Measurements from ENCODE around the gene GIT2. TPM values are rescaled to one million over a fixed set of nuclear protein-coding genes. Genes with fewer than 3 reads are reported as not detected.

GIT2 gene
- total RNA-seq, 2 experiments from 2014 or later: 50.2 to 58.2 TPM

DNA sequence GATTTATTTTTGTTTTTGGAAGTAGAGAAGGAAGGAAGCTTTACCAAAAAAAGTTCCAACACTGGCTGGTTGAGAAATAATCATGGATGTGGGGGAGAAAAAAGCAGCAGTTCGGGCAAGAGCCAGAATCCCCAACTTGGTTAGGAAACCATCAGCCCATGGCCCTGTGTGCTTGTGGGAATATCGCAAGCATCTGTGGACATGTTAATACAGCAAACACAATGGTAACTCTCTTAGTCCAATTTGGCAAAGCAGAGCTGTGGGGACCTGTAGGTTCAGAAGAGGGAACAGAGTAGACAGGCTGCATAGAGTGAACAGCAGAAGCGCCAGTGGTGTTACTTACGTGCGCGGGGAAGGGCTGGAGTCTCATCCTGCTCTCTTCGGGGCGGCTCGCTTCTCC, 49.3 kb downstream of the GIT2 start:
- ChIA-PET CTCF (no interaction called here), POLR2A (no interaction called here)
- no peaks in the 10 kb centered on the region for H3K9me3 Mint-ChIP-seq (ENCODE audit: low read depth)
- H3K27me3 Mint-ChIP-seq: no peaks in the 10 kb centered on the region
- ATAC-seq (no peak), DNase-seq (no peak)
- H3K4me3 Mint-ChIP-seq: no peak overlapping the region
- intact Hi-C loops (cut with DNase I, micrococcal nuclease): no loop called here
- peaks cover 28% of the 10 kb centered on the region for H3K4me1 Mint-ChIP-seq
- peak overlapping the region; percentile 77 for H3K27ac Mint-ChIP-seq
- H3K36me3 Mint-ChIP-seq (ENCODE audit: low read depth): peaks cover 40% of the 10 kb centered on the region

- H3K36me3 Mint-ChIP-seq (ENCODE audit: low read depth): peaks cover 38% of the 10 kb centered on the region
- H3K4me3 Mint-ChIP-seq: no peak overlapping the region
- peak; percentile 44 for ATAC-seq
- no peaks in the 10 kb centered on the region for H3K27me3 Mint-ChIP-seq
- intact Hi-C loops (cut with DNase I, micrococcal nuclease): no loop called here
- H3K27ac Mint-ChIP-seq: peak overlapping the region; percentile 70
- ChIA-PET POLR2A (no interaction called here), CTCF (no interaction called here)
- no peak for DNase-seq
- H3K9me3 Mint-ChIP-seq (ENCODE audit: low read depth): no peaks in the 10 kb centered on the region
- peaks cover 28% of the 10 kb centered on the region for H3K4me1 Mint-ChIP-seq
Measured at GRCh38 chr12:109946505-109946904, 49.7 kb downstream of the GIT2 start.

- Mint-ChIP-seq H3K27ac (peak overlapping the region; percentile 14), H3K9me3 (ENCODE audit: low read depth) (no peaks in the 10 kb centered on the region), H3K4me1 (peaks cover 28% of the 10 kb centered on the region), H3K4me3 (no peak overlapping the region), H3K36me3 (ENCODE audit: low read depth) (peaks cover 30% of the 10 kb centered on the region), H3K27me3 (no peaks in the 10 kb centered on the region)
- DNase-seq (no peak), ATAC-seq (peak; percentile 49)
- intact Hi-C loops (cut with DNase I, micrococcal nuclease): no loop called here
- CTCF ChIA-PET: interaction anchor here (1.0 to 1.2 kb wide), 2 partner anchors 11 to 92 kb away, joined by 5 to 7 read pairs; no protein-coding TSS in a partner anchor
- POLR2A ChIA-PET: no interaction called here
Measured at GRCh38 chr12:109944561-109945359, 51.4 kb downstream of the GIT2 start.

DNA sequence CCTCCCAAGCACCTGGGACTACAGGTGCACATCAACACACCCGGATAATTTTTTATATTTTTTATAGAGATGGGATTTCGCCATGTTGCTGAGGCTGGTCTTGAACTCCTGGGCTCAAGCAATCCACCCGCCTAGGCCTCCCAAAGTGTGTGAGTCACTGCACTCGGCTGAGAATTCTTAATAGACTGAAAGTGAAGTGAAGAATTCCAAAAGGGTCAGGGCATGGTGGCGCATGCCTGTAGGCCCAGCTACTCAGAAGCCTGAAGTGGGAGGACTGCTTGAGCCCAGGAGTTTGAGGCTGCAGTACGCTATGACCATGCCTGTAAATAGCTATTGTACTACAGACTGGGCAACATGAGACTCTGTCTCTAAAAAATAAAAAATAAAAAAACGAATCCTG, 52.4 kb downstream of the GIT2 start:
- no peaks in the 10 kb centered on the region for H3K9me3 Mint-ChIP-seq (ENCODE audit: low read depth)

DNA sequence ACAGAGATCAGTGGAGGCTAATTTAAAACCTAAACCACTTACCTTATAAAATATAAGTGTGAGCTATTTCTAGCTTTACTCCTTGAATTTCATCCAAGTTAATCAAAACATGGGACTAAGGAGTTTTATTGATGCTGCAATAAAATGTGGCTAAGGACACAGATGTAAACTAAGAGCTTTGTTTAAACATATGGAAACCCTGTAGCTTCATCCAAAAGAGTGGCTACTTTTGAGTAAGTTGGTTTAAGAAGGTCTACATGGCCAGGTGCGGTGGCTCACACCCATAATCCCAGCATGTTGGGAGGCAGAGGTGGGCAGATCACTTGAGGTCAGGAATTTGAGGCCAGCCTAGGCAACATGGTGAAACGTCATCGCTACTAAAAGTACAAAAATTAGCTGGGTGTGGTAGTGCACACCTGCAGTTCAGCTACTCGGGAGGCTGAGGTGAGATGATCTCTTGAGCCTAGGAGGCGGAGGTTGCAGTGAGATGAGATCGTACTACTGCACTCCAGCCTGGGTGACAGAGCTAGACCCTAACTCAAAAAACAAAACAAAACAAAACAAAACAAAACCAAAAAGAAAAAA, 55.7 kb downstream of the GIT2 start:
- Mint-ChIP-seq H3K27ac (no peak overlapping the region), H3K4me3 (no peak overlapping the region), H3K9me3 (ENCODE audit: low read depth) (no peaks in the 10 kb centered on the region), H3K36me3 (ENCODE audit: low read depth) (peaks cover 26% of the 10 kb centered on the region), H3K4me1 (peaks cover 4% of the 10 kb centered on the region), H3K27me3 (no peaks in the 10 kb centered on the region)
- POLR2A ChIA-PET: no interaction called here
- CTCF ChIA-PET: interaction anchor here (1.0 to 3.2 kb wide), 4 partner anchors 12 to 135 kb away, joined by 3 to 9 read pairs (median 3); no protein-coding TSS in a partner anchor
- no peak for ATAC-seq
- no peak for DNase-seq
- intact Hi-C loops (cut with DNase I, micrococcal nuclease): no loop called here

More for the DNA sequence above, 52.4 kb downstream of the GIT2 start:
- Mint-ChIP-seq H3K4me3 (no peak overlapping the region), H3K36me3 (ENCODE audit: low read depth) (peaks cover 31% of the 10 kb centered on the region), H3K4me1 (peaks cover 28% of the 10 kb centered on the region), H3K27me3 (no peaks in the 10 kb centered on the region), H3K27ac (no peak overlapping the region)
- ChIA-PET POLR2A (no interaction called here), CTCF (no interaction called here)
- intact Hi-C loops (cut with DNase I, micrococcal nuclease): no loop called here
- ATAC-seq (no peak), DNase-seq (no peak)

GRCh38 chr12:109939504-109939903, 56.7 kb downstream of the GIT2 start:
- Mint-ChIP-seq H3K27ac (no peak overlapping the region), H3K4me3 (no peak overlapping the region), H3K4me1 (no peaks in the 10 kb centered on the region), H3K36me3 (ENCODE audit: low read depth) (peaks cover 21% of the 10 kb centered on the region), H3K9me3 (ENCODE audit: low read depth) (no peaks in the 10 kb centered on the region), H3K27me3 (no peaks in the 10 kb centered on the region)
- ChIA-PET POLR2A (no interaction called here), CTCF (interaction anchor here (0.8 to 1.0 kb wide), 2 partner anchors 19 to 24 kb away, joined by 3 to 4 read pairs; no protein-coding TSS in a partner anchor)
- intact Hi-C loops (cut with DNase I, micrococcal nuclease): no loop called here
- ATAC-seq (no peak), DNase-seq (no peak)

GRCh38 chr12:109938947-109939346, 57.2 kb downstream of the GIT2 start:
- Mint-ChIP-seq H3K36me3 (ENCODE audit: low read depth) (peaks cover 24% of the 10 kb centered on the region), H3K27ac (no peak overlapping the region), H3K4me1 (no peaks in the 10 kb centered on the region), H3K9me3 (ENCODE audit: low read depth) (no peaks in the 10 kb centered on the region), H3K27me3 (no peaks in the 10 kb centered on the region), H3K4me3 (no peak overlapping the region)
- CTCF ChIA-PET: interaction anchor here (0.6 kb wide), 1 partner anchor 992 kb away, joined by 3 read pairs; no protein-coding TSS in a partner anchor
- POLR2A ChIA-PET: no interaction called here
- DNase-seq: no peak
- intact Hi-C loops (cut with DNase I, micrococcal nuclease): no loop called here
- no peak for ATAC-seq

DNA sequence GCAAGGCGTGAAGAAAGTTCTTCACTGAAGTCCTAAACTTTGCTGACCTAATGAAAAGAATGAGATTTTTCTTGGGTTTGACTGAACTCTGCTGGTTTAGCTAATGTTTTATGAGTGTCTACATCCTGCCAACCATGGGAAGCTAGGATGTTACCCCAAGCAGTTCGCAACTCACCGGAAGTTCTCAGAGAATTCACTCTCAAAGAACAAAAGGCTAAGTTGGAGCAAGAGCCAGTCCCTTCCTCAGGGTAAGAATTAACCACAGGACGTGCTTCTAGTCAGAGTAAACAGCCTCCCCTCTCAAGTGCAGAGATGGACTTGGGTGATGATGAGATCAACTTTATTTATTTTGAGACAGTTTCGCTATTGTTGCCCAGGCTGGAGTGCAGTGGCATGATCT, 58.8 kb downstream of the GIT2 start:
- ChIA-PET CTCF (no interaction called here), POLR2A (no interaction called here)
- H3K27me3 Mint-ChIP-seq: no peaks in the 10 kb centered on the region
- DNase-seq (no peak), ATAC-seq (no peak)
- H3K36me3 Mint-ChIP-seq (ENCODE audit: low read depth): peaks cover 36% of the 10 kb centered on the region
- H3K4me1 Mint-ChIP-seq: no peaks in the 10 kb centered on the region
- H3K27ac Mint-ChIP-seq: no peak overlapping the region
- intact Hi-C loops (cut with DNase I, micrococcal nuclease): no loop called here
- no peaks in the 10 kb centered on the region for H3K9me3 Mint-ChIP-seq (ENCODE audit: low read depth)
- H3K4me3 Mint-ChIP-seq: no peak overlapping the region

DNA sequence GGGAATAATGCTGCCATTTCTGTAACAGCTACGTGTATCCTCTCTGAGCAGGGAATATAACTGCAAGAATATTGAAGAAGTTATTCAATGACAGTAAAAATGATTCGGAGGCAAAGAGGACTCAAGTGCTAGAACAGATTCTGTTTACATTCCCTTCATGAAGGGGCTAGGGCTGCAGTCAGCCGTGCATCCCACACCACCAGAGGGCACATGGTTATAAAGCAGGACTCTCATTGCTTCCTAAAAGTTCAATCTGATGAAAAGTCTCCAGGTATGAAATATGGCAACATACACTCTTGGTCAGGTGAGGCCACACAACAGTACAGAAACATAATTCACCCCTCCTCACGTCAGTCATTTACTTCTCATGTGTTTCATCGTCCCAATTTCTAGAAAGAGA, 62.1 kb downstream of the GIT2 start:
- DNase-seq: peak; percentile 59
- ChIA-PET CTCF (interaction anchor here (0.6 to 1.5 kb wide), 4 partner anchors 10 to 887 kb away, joined by 3 to 5 read pairs (median 4); no protein-coding TSS in a partner anchor), POLR2A (no interaction called here)
- peak overlapping the region; percentile 67 for H3K27ac Mint-ChIP-seq
- intact Hi-C loops (cut with DNase I, micrococcal nuclease): loop anchor here in 1 of 2 experiments (2.0 kb wide), 1 partner anchor 81 kb away; no protein-coding TSS in a partner anchor
- ATAC-seq: peak; percentile 58
- peaks cover 43% of the 10 kb centered on the region for H3K36me3 Mint-ChIP-seq (ENCODE audit: low read depth)
- H3K4me3 Mint-ChIP-seq: no peak overlapping the region
- H3K9me3 Mint-ChIP-seq (ENCODE audit: low read depth): no peaks in the 10 kb centered on the region
- H3K4me1 Mint-ChIP-seq: no peaks in the 10 kb centered on the region
- no peaks in the 10 kb centered on the region for H3K27me3 Mint-ChIP-seq

DNA sequence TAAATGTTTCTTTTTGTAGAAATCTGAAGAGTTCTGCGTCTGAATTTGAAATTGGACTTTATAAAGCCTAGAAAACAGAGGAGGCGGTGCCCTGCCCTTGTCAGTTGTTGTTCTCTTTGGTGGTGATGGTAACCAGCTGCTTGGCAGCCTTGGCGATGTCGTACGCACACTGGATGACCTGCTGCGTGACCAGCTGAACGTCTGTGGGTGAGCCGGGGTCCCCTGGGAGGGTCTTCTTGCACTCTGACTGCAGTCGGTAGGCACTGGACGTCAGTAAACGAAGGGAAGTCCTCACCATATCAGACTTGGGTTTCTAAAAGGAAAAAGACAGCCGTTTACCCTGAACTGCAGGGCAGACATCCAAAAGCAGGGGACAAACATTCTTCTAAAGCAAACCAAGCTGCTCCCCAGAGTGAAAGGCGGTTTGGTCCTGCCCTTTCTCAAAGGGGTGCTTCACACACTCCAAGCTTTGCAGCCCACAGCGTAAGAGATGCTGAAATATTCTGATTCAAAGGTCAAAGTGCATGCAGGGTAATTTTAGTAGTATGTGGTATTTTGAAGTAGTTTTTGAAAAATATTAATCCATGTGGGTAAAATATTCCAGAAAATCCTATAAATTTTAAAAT, 63.2 kb downstream of the GIT2 start:
- ATAC-seq (no peak), DNase-seq (no peak)
- H3K27ac Mint-ChIP-seq: no peak overlapping the region
- peaks cover 36% of the 10 kb centered on the region for H3K36me3 Mint-ChIP-seq (ENCODE audit: low read depth)
- H3K4me3 Mint-ChIP-seq: no peak overlapping the region
- H3K4me1 Mint-ChIP-seq: no peaks in the 10 kb centered on the region
- H3K27me3 Mint-ChIP-seq: no peaks in the 10 kb centered on the region
- POLR2A ChIA-PET: no interaction called here
- CTCF ChIA-PET: interaction anchor here (0.8 to 1.5 kb wide), 3 partner anchors 12 to 32 kb away, joined by 3 to 5 read pairs (median 5); no protein-coding TSS in a partner anchor
- intact Hi-C loops (cut with DNase I, micrococcal nuclease): no loop called here
- no peaks in the 10 kb centered on the region for H3K9me3 Mint-ChIP-seq (ENCODE audit: low read depth)

DNA sequence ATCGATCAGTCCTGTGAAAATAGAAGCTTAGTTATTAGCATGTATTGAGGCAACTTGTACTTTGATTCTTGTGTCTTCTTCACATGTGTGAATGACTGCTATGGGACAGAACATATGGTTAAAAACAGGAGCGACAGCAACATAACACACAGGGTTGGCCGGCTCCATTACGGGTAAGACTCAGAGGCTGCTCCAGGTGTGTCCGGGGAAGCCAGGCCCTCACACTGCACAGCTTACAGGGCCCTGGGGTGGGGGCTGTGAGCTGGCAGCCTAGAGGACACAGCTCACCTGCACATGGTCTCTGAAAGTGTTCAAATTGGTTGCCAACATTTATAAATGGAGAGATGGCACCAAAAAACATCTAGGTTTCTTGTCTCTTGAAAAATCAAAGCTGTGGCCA, 65.0 kb downstream of the GIT2 start:
- Mint-ChIP-seq H3K4me1 (no peaks in the 10 kb centered on the region), H3K36me3 (ENCODE audit: low read depth) (peaks cover 32% of the 10 kb centered on the region), H3K27me3 (no peaks in the 10 kb centered on the region), H3K4me3 (no peak overlapping the region), H3K27ac (no peak overlapping the region), H3K9me3 (ENCODE audit: low read depth) (no peaks in the 10 kb centered on the region)
- ATAC-seq: no peak
- POLR2A ChIA-PET: no interaction called here
- CTCF ChIA-PET: interaction anchor here (1.5 to 1.7 kb wide), 2 partner anchors 11 kb away, joined by 4 to 5 read pairs; no protein-coding TSS in a partner anchor
- intact Hi-C loops (cut with DNase I, micrococcal nuclease): no loop called here
- DNase-seq: no peak
